HG02588 (cell line): ENCODE data around the gene GPC1.

Experiments used
- ATAC-seq: cut with Tn5 transposase; IDR thresholded peaks from one replicate; pipeline ENCODE4 v1.9.1; 2021; ENCODE audit warnings: mild to moderate bottlenecking, moderate library complexity; ENCODE audit not compliant: unreplicated experiment

Gene GPC1

GRCh38 chr2:240454106-240454901 lies 18.8 kb downstream of the GPC1 start:
- no peak for ATAC-seq

DNA sequence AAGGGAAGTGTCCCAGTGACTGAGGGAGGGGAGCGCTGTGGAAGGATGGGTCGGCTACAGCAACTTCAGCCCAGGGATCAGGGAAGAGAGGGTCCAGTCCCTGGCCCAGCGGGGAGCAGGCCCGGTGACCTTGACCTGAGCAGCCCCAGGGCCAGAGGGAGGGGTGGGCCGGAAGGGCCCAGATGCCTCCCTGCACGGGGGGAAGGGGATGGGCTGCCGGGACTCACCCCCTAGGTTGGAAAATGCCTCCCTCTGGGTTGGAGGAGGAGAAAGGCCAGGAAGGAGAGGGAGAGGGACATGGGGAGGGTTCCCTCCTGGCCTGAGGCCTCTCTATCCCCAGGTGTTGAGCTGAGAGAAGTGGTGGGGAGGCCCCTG lies 19.8 kb downstream of the GPC1 start:
- no peak for ATAC-seq

- no peak for ATAC-seq
Observed at GRCh38 chr2:240455647-240456446, 20.4 kb downstream of the GPC1 start.

DNA sequence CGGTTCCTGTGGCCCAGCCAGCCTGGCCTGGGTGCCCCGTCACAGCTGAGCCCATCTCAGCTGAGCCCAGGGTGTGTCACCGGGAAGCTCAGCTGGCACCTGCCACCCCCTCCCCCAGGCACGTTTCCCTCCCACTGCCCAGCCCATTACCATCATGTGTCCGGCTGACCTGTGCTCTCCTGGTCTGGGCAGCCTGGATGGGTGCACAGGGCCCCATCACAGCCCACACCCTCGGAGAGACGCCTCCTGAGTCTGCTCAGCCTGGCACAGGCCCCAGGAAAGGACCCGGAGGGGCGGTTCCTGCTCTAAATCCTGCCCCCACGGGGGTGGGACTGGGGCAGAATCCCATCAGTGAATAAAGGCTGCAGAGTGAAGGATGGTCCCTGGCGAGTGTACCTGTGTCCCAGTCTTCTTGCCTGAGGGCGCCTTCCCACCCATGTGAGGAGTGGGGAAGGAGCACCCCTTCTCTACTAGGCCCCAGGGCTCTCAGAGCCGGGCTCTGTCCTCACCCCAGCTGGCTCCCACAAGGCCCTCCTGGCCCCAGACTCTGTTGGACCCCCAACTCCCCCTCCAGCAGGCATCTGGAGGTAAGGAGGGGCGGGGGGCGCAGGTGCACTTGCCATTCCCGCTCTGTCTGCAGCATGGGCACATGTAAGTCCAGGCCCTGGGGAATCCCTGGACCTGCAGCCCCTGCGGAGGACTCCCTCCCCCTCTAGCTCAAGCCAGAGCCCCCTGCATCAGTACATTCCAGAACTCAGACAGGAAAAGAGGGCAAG lies 21.2 kb downstream of the GPC1 start:
- no peak for ATAC-seq

DNA sequence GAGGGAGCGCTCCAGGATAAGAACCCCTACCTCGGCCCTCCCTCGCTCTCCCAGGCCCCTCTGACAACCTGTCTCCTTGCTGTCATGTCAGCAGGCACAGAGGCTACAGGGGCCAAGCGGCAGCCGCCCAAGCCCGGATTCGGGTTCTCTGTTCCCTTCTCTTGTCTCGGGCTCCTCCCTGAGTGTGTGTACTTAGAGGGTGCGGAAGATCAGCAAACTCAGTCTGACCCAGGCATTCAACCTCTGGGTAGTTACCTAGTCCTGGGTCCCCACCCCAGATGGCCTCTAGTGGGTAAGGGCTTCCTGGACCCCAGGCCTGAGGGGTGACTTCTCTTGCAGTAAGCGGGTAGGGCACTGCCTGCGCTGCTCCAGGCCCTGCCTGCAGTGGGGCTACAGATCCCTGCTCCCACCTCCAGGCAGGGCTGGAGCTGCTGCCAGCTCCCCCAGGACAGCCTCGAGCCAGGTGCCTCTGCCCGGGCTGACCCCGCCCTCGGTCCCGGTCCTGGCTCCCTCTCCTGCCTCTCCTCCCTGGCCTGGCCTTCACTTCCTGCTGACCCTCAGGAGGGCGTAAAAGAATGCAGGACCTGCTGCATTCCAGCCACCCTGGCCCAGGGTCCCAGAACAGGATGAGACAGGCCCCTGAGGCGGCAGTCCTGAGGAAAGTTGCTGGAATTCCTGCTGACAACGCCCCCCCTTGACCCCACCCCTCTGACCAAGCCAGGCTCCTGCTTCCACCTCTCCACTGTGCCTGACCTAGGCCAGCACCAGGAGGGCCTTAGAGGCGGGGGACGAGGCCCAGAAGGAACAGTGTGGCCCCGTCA lies 22.0 kb downstream of the GPC1 start:
- ATAC-seq: no peak

DNA sequence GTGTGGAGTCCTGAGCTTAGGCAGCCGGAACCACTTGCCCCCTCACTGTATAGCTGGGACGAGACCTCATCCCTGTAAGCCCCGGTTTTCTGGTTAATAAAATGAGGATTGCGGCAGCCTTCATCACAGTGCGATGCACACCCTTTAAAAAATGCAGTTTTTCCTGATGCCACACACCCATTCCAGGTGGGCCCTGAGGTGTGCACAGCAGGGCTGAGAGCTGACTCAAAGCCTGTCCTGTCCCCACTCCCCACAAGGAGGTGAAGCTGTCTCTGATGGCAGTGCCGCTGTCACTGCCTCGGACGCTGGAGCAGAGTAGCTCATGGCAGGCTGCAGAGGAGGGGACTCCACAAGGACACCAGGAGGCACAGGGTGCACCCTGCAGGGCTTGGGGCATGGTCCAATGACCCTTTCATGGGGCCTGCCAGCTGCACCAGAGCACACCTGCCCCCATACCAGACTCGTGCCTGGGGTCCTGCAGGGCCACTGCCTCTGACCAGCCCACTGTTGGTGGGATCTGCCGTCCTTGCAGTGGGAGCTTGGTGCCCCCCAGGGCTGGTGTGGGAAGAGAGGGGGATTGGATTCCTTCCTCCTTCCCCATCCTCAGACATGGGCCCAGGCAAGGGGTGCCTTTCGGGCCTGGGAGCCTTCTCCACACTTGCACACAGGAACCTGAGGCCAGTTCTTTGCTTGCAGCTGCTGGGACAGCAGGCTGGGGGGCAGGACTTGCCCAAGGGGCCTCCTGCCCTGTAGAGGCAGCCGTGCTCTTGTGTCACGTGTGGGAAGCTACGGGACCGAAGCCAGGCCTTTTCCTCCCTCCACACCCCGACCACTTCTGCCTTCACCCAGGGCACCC lies 22.8 kb downstream of the GPC1 start:
- ATAC-seq: no peak

GRCh38 chr2:240458900-240459391 lies 23.5 kb downstream of the GPC1 start:
- no peak for ATAC-seq

GRCh38 chr2:240459401-240460252 lies 24.2 kb downstream of the GPC1 start:
- ATAC-seq: no peak

GRCh38 chr2:240460253-240460711 lies 24.8 kb downstream of the GPC1 start:
- ATAC-seq: no peak

- no peak for ATAC-seq
Observed at GRCh38 chr2:240460781-240461431, 25.4 kb downstream of the GPC1 start.

- ATAC-seq: no peak
Observed at GRCh38 chr2:240461471-240462072, 26.1 kb downstream of the GPC1 start.

GRCh38 chr2:240462073-240462706 lies 26.7 kb downstream of the GPC1 start:
- no peak for ATAC-seq

DNA sequence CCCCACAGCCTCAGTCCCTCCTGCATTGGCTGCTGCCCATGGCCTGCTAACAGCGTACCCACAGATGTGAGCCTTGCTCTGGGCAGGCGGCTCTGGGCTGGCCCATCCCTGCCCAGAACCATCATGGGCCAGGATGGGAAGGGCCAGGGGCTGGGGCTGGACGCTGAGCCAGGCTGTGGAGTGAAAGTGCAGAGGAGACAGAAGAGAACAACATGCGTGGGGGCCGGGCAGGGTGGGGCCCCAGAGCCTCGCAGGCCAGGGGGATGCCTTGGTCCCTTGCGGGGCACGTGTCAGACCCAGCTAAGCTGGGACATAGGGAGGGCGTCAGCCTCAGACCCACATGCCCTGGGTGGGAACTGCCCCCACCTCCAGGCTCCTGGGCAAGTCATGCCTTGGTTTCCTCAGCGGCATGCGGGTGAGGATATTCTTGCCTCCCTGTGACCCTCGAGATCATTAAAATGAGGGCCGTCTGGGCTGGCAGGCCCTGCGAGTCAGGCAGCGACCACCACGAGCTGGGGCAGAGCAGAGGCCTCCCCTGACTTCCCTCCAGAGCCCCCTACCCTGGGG lies 27.3 kb downstream of the GPC1 start:
- no peak for ATAC-seq

GRCh38 chr2:240463274-240463865 lies 27.9 kb downstream of the GPC1 start:
- no peak for ATAC-seq

- ATAC-seq: no peak
Observed at GRCh38 chr2:240463866-240464481, 28.5 kb downstream of the GPC1 start.
